Measurements from ENCODE around the gene EIF4E3. TPM values are rescaled to one million over a fixed set of nuclear protein-coding genes. Genes with fewer than 3 reads are reported as not detected.
A peak's percentile ranks its signal among the peaks of the same experiment; 100 is the strongest.

Gene EIF4E3
- total and polyA plus RNA-seq, 3 donors from 2014 or later, result 10.4 to 17.4 (median 15.4) TPM

DNA sequence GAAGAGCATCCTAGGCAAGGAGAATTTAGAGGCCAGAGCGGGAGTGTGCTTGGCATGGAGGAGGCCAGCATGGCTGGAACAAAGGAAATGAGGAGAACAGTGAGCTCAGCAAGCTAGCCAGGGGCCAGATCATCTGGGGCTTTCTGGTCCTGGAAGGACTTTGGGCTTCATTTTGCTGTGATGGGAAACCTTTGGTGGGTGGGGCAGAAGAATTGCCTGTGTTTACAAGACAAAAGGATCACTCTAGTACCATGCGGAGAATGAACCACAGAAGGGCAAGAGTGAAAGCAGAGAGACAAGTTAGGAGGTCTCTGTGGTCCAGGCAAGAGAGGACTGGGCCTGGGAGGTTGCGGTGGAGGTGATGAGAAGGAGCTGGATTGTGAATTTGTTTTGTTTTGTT lies 80.1 kb downstream of the EIF4E3 start:
- intact Hi-C loops (cut with DNase I; ENCODE audit: low total_unique reads), result no loop called here
- Histone ChIP-seq H3K4me3 (no peak overlapping the region), H3K27me3 (no peaks in the 10 kb centered on the region), H3K4me1 (no peaks in the 10 kb centered on the region), H3K36me3 (ENCODE audit: low read depth, missing control alignments) (no peaks in the 10 kb centered on the region), H3K9me3 (no peaks in the 10 kb centered on the region), H3K27ac (no peak overlapping the region)
- DNase-seq, result no peak
- no peak for TF ChIP-seq POLR2A (IDR thresholded peaks at IDR 0.05)
- TF ChIP-seq, protein P1, sequence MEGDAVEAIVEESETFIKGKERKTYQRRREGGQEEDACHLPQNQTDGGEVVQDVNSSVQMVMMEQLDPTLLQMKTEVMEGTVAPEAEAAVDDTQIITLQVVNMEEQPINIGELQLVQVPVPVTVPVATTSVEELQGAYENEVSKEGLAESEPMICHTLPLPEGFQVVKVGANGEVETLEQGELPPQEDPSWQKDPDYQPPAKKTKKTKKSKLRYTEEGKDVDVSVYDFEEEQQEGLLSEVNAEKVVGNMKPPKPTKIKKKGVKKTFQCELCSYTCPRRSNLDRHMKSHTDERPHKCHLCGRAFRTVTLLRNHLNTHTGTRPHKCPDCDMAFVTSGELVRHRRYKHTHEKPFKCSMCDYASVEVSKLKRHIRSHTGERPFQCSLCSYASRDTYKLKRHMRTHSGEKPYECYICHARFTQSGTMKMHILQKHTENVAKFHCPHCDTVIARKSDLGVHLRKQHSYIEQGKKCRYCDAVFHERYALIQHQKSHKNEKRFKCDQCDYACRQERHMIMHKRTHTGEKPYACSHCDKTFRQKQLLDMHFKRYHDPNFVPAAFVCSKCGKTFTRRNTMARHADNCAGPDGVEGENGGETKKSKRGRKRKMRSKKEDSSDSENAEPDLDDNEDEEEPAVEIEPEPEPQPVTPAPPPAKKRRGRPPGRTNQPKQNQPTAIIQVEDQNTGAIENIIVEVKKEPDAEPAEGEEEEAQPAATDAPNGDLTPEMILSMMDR (IDR thresholded peaks at IDR 0.05), result no peak
- 89 to 96% methylated on average over 3 of the region's 3 CpGs for WGBS, 2 donors

DNA sequence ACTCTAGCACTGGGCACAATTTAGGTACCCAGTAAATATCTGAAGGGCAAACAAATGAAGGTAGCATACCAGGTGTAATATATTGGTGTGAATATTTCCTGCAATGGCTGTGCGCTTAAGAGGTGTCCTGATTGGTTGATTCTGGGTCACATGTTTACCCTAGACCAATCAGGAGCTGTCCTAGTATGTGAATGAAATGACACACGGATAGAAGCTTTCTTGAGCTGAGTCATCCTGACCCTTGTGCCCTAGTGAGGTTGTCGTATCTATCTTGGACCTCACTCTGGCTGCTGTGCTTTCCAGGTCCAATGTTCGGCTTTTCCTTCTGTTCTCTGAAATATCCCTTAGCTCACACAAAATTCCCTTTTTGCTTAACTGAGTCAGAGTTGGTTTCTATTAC lies 83.5 kb downstream of the EIF4E3 start:
- Histone ChIP-seq H3K27me3 (no peaks in the 10 kb centered on the region), H3K9me3 (no peaks in the 10 kb centered on the region), H3K4me3 (no peak overlapping the region), H3K36me3 (ENCODE audit: low read depth, missing control alignments) (no peaks in the 10 kb centered on the region), H3K4me1 (no peaks in the 10 kb centered on the region), H3K27ac (no peak overlapping the region)
- peak; percentile 46 for DNase-seq
- intact Hi-C loops (cut with DNase I; ENCODE audit: low total_unique reads), result no loop called here
- TF ChIP-seq POLR2A (IDR thresholded peaks at IDR 0.05), result no peak
- TF ChIP-seq, protein P1 (IDR thresholded peaks at IDR 0.05), result no peak
- 56 to 79% methylated on average over 4 of the region's 4 CpGs for WGBS, 2 donors

DNA sequence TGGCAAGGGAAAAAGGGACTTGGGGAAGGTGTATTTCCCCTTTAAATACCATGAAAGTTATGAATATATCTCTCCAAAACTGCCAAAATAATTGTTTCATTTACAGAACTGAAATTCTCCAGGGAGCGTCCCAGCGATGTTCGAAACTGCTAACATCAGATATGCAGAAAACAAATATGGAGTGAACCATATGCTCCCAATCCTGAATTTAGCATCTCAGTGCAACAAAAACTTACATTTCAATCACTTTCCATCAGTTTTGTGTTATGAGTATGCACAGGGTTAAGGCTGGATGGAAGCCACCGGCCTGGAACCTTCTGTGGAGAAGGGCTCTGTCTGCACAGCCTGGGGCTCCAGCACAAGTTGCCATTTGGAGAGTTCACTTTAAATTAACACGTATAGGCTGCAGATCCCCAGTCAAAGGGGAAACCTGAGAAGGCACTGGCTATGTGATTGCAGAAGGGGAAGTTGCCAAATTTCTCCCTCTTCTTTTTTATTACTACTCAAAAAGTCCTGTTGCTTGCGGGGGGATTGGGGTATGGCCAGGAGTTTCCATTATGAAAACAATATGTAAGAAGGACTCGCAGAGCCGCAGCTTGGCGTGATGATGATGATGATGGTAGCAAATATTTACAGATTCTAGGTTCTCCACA lies 84.7 kb downstream of the EIF4E3 start:
- no peak for TF ChIP-seq POLR2A (IDR thresholded peaks at IDR 0.05)
- TF ChIP-seq, protein P1 (IDR thresholded peaks at IDR 0.05), result no peak
- H3K9me3 ChIP-seq, result no peaks in the 10 kb centered on the region
- H3K4me1 ChIP-seq, result no peaks in the 10 kb centered on the region
- WGBS, 2 donors, result 66% methylated on average over 9 of the region's 9 CpGs
- intact Hi-C loops (cut with DNase I; ENCODE audit: low total_unique reads), result no loop called here
- H3K36me3 ChIP-seq (ENCODE audit: low read depth, missing control alignments), result no peaks in the 10 kb centered on the region
- no peak for DNase-seq
- no peak overlapping the region for H3K4me3 ChIP-seq
- H3K27me3 ChIP-seq, result no peaks in the 10 kb centered on the region
- H3K27ac ChIP-seq, result no peak overlapping the region

DNA sequence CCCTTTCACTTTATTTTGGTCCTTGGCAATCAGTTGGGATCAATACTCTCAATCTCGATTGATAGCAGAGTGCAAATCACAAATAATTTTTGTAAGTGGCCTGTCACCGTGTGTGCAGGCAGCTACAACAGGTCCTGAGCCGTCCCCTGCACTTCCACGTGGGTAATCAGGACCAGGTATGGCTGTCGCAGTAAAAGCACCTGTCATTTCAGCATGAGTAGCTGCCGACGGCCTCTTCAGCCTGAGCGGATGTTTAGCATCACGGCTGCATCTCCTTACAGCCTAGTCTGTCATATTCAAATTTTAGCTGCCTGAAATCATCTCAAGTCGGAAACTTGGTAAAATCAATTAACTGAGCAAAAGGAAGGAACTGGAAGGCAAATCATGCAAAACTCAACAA lies 88.7 kb downstream of the EIF4E3 start:
- Histone ChIP-seq H3K4me3 (no peak overlapping the region), H3K9me3 (no peaks in the 10 kb centered on the region), H3K4me1 (no peaks in the 10 kb centered on the region), H3K36me3 (ENCODE audit: low read depth, missing control alignments) (no peaks in the 10 kb centered on the region), H3K27me3 (no peaks in the 10 kb centered on the region), H3K27ac (no peak overlapping the region)
- WGBS, 2 donors, result 84 to 94% methylated on average over 10 of the region's 10 CpGs
- DNase-seq, result no peak
- no peak for TF ChIP-seq POLR2A (IDR thresholded peaks at IDR 0.05)
- TF ChIP-seq, protein P1 (IDR thresholded peaks at IDR 0.05), result no peak
- intact Hi-C loops (cut with DNase I; ENCODE audit: low total_unique reads), result no loop called here

DNA sequence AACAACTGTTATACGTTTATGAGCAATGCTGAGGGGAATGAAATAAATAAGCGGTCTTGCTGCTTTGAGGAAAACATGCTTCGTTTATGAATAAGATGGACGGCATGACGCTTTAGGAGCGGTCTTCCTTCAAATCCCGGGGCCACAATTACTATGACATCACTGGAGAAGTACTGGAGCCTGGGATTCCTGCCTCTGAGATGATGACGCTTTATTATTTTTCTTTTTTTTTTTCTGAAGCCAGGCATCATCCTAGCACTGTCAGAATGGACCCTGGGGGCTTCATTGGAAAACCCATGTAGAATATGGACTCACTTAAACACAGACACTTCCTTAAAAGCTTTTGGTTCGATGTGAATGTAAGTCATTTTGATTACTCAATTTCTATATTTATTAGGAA lies 89.2 kb downstream of the EIF4E3 start:
- no peak overlapping the region for H3K4me3 ChIP-seq
- no peaks in the 10 kb centered on the region for H3K9me3 ChIP-seq
- H3K27ac ChIP-seq, result no peak overlapping the region
- 89 to 90% methylated on average over 9 of the region's 9 CpGs for WGBS, 2 donors
- no peaks in the 10 kb centered on the region for H3K4me1 ChIP-seq
- no peak for TF ChIP-seq POLR2A (IDR thresholded peaks at IDR 0.05)
- TF ChIP-seq, protein P1 (IDR thresholded peaks at IDR 0.05), result no peak
- no peaks in the 10 kb centered on the region for H3K27me3 ChIP-seq
- DNase-seq, result no peak
- H3K36me3 ChIP-seq (ENCODE audit: low read depth, missing control alignments), result no peaks in the 10 kb centered on the region
- intact Hi-C loops (cut with DNase I; ENCODE audit: low total_unique reads), result no loop called here

All from testis (tissue), 3 donors.